ENCODE data around the gene C22orf39. TPM values are rescaled to one million over a fixed set of nuclear protein-coding genes. Genes with fewer than 3 reads are reported as not detected.

C22orf39 gene
- polyA plus RNA-seq, 1 donor, result 41.1 TPM

DNA sequence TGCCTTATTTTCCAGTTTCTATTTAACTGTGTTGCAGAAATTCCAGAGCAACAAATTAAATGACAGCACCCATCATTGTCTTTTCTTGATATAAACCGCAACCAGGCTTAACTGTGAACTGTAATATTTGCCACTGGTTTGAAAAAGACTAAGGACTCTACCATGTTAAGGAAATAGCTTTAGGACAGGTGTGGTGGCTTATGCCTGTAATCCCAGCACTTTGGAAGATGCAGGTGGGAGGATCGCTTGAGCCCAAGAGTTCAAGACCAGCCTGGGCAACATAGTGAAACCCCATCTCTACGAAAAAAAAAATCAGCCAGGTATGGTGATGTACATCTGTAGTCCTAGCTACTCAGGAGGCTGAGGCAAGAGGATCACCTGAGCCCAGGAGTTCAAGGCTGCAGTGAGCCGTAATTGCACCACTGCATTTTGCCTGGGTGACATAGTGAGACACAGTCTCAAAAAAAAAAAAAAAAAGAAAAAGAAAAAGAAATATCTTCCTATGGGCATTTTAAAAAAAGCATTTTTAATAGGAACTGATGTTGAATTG is 44.8 kb downstream of the C22orf39 start:
- no peak for DNase-seq

- DNase-seq, result no peak
These were observed 46.0 kb downstream of the C22orf39 start for GRCh38 chr22:19401483-19401882.

DNA sequence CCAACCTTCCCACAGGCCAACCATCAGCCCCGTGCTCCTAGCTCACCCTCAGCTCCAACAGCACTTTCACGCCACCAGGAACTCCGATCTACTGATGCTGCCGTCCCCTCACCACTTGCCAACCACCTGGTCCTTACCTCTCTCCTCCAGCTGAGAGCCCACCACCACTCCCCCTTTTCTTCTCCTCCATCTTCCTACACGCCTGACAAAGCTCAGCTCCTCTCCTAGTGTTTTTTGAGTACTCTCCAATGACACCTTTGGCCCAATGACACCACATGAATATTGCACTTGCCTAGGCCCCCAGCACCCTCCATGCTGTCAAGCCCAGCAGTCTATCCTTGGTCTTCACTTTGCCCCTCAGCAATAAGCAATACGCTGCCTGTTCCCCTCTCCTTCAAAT is 46.6 kb downstream of the C22orf39 start:
- DNase-seq, result no peak

GRCh38 chr22:19398652-19399051 is 48.9 kb downstream of the C22orf39 start:
- DNase-seq, result no peak

- DNase-seq, result no peak
These were observed 49.3 kb downstream of the C22orf39 start for GRCh38 chr22:19398206-19398605.

DNA sequence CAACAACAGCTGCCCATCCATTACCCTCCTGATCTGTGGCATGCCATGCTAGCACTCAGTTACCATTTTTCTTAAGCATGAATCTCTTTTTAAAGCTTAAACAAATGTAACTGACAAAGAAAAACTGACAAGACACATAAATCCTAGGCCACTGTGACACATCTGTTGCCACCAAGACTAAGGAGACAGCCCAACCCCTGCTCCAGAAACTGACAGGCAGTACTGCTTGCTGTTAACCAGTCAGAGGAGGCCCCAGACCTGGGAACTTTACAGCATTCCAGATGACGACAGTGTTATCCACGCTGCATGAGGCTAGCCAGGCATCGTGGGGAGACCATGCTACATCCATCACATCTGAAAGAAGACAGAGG is 49.8 kb downstream of the C22orf39 start:
- DNase-seq, result no peak

- no peak for DNase-seq
These were observed 50.4 kb downstream of the C22orf39 start for GRCh38 chr22:19396934-19397733.

GRCh38 chr22:19396561-19396933 is 51.0 kb downstream of the C22orf39 start:
- no peak for DNase-seq

- DNase-seq, result no peak
These were observed 52.2 kb downstream of the C22orf39 start for GRCh38 chr22:19395276-19395675.

GRCh38 chr22:19394274-19395050 is 53.0 kb downstream of the C22orf39 start:
- DNase-seq, result no peak

DNA sequence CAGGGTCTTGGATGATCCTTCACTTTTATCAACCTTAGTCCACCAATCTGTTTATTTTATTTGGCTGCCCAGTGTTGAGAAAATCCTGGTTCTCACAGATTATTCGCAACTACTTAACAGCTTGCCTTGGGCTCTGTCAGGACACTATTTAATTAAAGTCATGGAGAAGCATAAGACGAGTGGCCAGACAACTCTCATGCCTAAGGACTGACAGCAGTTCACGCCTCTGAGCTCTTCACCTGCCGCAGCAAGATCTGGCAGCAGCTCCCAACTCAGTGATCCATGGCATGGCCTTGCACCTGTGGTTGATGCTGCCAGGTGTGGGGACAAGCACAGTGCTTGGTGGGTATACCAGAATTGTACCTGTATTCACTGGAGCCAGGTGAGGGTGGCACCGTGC is 53.8 kb downstream of the C22orf39 start:
- no peak for DNase-seq

Other genes with a start within 250 kb of the C22orf39 start
- gene CLTCL1, start 156.0 kb downstream of the C22orf39 start, polyA plus RNA-seq (ENCODE audit: insufficient read length), result 6.9 TPM
- gene HIRA, start 16.0 kb downstream of the C22orf39 start, polyA plus RNA-seq (ENCODE audit: insufficient read length), result 34.6 TPM
- 43.2 TPM for gene MRPL40, start 15.2 kb downstream of the C22orf39 start, polyA plus RNA-seq (ENCODE audit: insufficient read length)
- gene UFD1, start 31.5 kb upstream of the C22orf39 start, polyA plus RNA-seq (ENCODE audit: insufficient read length), result 67.5 TPM
- 25.2 TPM for gene CDC45, start 32.2 kb upstream of the C22orf39 start, polyA plus RNA-seq (ENCODE audit: insufficient read length)
- 17.5 TPM for gene CLDN5, start 76.7 kb upstream of the C22orf39 start, polyA plus RNA-seq (ENCODE audit: insufficient read length)

Data from left kidney (tissue), 2 donors.